Measurements from ENCODE around the gene SLC5A10.

SLC5A10 gene

GRCh38 chr17:18967916-18968315, 16.0 kb downstream of the SLC5A10 start:
- Histone ChIP-seq H3K9ac (ENCODE audit: low read depth, low read length) (no peak overlapping the region), H3K9me3 (ENCODE audit: insufficient read depth, low read length, severe bottlenecking) (no peaks in the 10 kb centered on the region), H3K27ac (ENCODE audit: low read length) (no peak overlapping the region), H3K79me2 (ENCODE audit: insufficient read depth, low read length) (no peaks in the 10 kb centered on the region), H3K4me3 (ENCODE audit: low read depth in 1 of 2, low read length in 2 of 2) (no peak overlapping the region), H3K36me3 (ENCODE audit: insufficient read depth, low read length) (no peaks in the 10 kb centered on the region), H3K4me1 (ENCODE audit: insufficient read depth, low read length) (no peaks in the 10 kb centered on the region), H4K20me1 (ENCODE audit: insufficient read depth, low read length) (peaks cover 10% of the 10 kb centered on the region; the same call in 1 of the 2 replicates), H2AFZ (ENCODE audit: low read depth, low read length) (no peak overlapping the region), H3K27me3 (ENCODE audit: insufficient read depth, low read length, poor library complexity) (no peaks in the 10 kb centered on the region), H3K4me2 (ENCODE audit: insufficient read depth, low read length) (no peak overlapping the region)
- ATAC-seq (ENCODE audit: insufficient read depth, low read depth): no peak
- TF ChIP-seq EZH2 (IDR thresholded peaks at IDR 0.05; ENCODE audit: borderline replicate concordance, low read depth, low read length, severe bottlenecking): no peak
- no peak for DNase-seq

- no peak overlapping the region for H2AFZ ChIP-seq (ENCODE audit: low read depth, low read length)
Measured at GRCh38 chr17:18968345-18968744, 16.4 kb downstream of the SLC5A10 start.

GRCh38 chr17:18968945-18969887, 17.3 kb downstream of the SLC5A10 start:
- Histone ChIP-seq H3K36me3 (ENCODE audit: insufficient read depth, low read length) (no peaks in the 10 kb centered on the region), H3K4me1 (ENCODE audit: insufficient read depth, low read length) (no peaks in the 10 kb centered on the region), H3K4me3 (ENCODE audit: low read depth in 1 of 2, low read length in 2 of 2) (no peak overlapping the region), H3K9ac (ENCODE audit: low read depth, low read length) (no peak overlapping the region), H3K27ac (ENCODE audit: low read length) (no peak overlapping the region), H3K79me2 (ENCODE audit: insufficient read depth, low read length) (no peaks in the 10 kb centered on the region), H3K9me3 (ENCODE audit: insufficient read depth, low read length, severe bottlenecking) (no peaks in the 10 kb centered on the region), H4K20me1 (ENCODE audit: insufficient read depth, low read length) (peaks cover 11% of the 10 kb centered on the region; the same call in 1 of the 2 replicates), H3K27me3 (ENCODE audit: insufficient read depth, low read length, poor library complexity) (no peaks in the 10 kb centered on the region), H3K4me2 (ENCODE audit: insufficient read depth, low read length) (no peak overlapping the region), H2AFZ (ENCODE audit: low read depth, low read length) (no peak overlapping the region)
- DNase-seq: no peak
- no peak for ATAC-seq (ENCODE audit: insufficient read depth, low read depth)
- no peak for TF ChIP-seq CTCF (IDR thresholded peaks at IDR 0.05; ENCODE audit: borderline replicate concordance, extremely low read depth, low read length, poor library complexity, severe bottlenecking)
- no peak for TF ChIP-seq EZH2 (IDR thresholded peaks at IDR 0.05; ENCODE audit: borderline replicate concordance, low read depth, low read length, severe bottlenecking)

More at GRCh38 chr17:18968345-18968744, 16.4 kb downstream of the SLC5A10 start:
- ATAC-seq (ENCODE audit: insufficient read depth, low read depth): no peak
- no peaks in the 10 kb centered on the region for H3K79me2 ChIP-seq (ENCODE audit: insufficient read depth, low read length)
- no peak overlapping the region for H3K27ac ChIP-seq (ENCODE audit: low read length)
- H4K20me1 ChIP-seq (ENCODE audit: insufficient read depth, low read length): peaks cover 11% of the 10 kb centered on the region; the same call in 1 of the 2 replicates
- no peaks in the 10 kb centered on the region for H3K4me1 ChIP-seq (ENCODE audit: insufficient read depth, low read length)
- H3K4me2 ChIP-seq (ENCODE audit: insufficient read depth, low read length): no peak overlapping the region
- TF ChIP-seq CTCF (IDR thresholded peaks at IDR 0.05; ENCODE audit: borderline replicate concordance, extremely low read depth, low read length, poor library complexity, severe bottlenecking): no peak
- no peak for TF ChIP-seq EZH2 (IDR thresholded peaks at IDR 0.05; ENCODE audit: borderline replicate concordance, low read depth, low read length, severe bottlenecking)
- no peak overlapping the region for H3K9ac ChIP-seq (ENCODE audit: low read depth, low read length)
- H3K4me3 ChIP-seq (ENCODE audit: low read depth in 1 of 2, low read length in 2 of 2): no peak overlapping the region
- H3K27me3 ChIP-seq (ENCODE audit: insufficient read depth, low read length, poor library complexity): no peaks in the 10 kb centered on the region
- no peak for DNase-seq
- H3K36me3 ChIP-seq (ENCODE audit: insufficient read depth, low read length): no peaks in the 10 kb centered on the region
- no peaks in the 10 kb centered on the region for H3K9me3 ChIP-seq (ENCODE audit: insufficient read depth, low read length, severe bottlenecking)

Data from DND-41 (cell line).